Hematopoietic multipotent progenitor cell treated with erythropoietin and hydrocortisone succinate and interleukin-3 and kit ligand, for 15 days (in vitro differentiated cells): Measurements from ENCODE around the gene ZNF398.
"Not testable (repeated sequence)": the region's sequence is repeated elsewhere in the genome, so short reads cannot be mapped to it uniquely, and the experiment has no call there.

Source experiments
- DNase-seq: peaks from one replicate; pipeline ENCODE4 v3.0.0-alpha.2; 2015; ENCODE audit warnings: low spot score

Gene ZNF398, protein sequence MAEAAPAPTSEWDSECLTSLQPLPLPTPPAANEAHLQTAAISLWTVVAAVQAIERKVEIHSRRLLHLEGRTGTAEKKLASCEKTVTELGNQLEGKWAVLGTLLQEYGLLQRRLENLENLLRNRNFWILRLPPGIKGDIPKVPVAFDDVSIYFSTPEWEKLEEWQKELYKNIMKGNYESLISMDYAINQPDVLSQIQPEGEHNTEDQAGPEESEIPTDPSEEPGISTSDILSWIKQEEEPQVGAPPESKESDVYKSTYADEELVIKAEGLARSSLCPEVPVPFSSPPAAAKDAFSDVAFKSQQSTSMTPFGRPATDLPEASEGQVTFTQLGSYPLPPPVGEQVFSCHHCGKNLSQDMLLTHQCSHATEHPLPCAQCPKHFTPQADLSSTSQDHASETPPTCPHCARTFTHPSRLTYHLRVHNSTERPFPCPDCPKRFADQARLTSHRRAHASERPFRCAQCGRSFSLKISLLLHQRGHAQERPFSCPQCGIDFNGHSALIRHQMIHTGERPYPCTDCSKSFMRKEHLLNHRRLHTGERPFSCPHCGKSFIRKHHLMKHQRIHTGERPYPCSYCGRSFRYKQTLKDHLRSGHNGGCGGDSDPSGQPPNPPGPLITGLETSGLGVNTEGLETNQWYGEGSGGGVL

DNA sequence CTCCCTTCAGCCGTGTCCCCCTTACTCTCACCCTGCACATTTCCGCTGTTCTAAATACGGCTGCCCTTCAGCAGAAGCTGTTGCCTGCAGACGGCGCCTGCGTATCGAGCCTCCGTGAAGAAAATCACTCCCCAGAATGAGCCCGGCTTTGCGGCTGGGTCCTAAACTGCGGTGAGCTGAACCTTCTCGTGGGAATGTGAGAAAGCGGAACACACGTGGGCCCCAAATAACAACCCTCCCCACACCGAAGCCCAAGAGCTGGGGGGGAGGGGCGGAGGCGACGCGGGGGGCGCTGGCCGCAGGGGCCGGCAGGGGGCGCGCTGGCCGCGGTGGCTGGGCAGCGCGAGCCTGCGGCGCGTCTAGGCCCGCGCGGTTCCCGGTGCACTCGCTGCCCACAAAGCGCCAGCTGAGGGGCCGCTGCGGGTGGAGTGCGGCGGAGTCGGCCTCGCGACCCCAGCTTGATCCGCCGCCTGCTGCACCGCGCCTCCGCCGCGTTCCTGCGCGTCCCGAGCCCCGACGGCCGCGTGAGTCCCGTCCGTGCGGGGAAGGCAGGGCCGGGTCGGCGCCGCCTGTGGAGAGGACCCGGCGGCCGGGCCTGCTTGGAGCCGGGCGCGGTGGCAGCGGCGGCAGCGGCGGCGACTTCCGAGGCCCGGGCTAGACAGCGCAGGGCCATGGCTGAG lies at the start of gene ZNF398:
ZNF398 (plus strand) TSS at position 382 of the 680 bp plus-strand sequence; CDS start at position 672, 290 bp downstream.
- DNase-seq: peak; percentile 84

DNA sequence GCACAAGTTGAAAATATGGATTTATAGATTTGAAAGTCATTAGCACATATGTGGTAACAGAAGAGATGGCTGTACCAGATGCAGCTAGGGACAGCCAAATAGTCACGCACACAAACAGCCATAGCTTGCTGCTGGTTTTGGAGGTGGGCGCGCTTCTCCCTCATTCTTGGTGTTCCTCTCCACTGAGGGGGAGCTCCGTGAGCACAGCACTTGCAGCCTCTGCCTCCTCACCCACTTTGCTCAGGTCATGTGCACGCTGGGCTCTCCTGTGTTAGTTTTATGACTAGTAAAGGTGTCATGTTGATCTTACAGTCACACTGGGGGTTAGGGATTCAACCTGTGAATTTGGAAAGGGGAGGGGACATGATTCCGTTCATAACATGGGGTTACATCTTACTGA lies 48.2 kb upstream of the ZNF398 start:
- DNase-seq: no peak

DNA sequence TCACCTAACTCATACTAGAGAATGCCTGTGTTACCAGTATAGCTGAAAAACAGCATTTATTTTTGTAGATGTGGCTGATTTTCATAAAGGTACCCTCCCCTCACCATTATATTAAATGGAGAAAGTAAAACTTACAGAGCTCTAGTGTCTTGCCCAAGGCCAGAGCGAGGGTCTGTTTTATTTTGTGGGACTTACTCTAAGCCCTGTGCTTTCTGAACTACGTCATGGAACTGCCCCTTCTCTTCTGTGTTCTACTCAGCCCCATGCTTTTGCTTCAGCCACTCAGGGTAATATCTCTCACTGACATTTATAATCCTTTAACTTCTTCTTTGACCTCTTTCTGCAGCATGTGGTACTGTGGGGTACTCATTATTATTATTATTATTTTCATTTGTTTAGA lies 46.4 kb upstream of the ZNF398 start:
- no peak for DNase-seq

DNA sequence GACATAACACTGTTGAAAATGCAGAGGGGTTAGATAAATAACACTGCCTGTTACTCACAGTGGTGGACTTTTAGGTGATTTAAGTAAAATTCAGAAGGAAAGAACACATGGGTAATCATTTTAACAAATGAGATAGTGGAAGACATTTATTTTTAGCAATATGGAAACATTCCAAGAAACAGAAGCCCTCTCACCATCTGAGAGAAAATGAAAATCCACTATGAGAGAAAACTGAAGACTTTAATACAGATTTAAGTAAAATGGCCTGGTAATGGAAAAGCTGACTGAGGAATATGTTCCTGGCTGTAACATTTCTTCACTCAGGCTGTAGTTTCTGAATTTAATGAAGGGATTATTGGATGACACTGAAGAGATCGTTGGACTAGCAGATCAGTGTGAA lies 44.6 kb upstream of the ZNF398 start:
- DNase-seq: no peak

DNA sequence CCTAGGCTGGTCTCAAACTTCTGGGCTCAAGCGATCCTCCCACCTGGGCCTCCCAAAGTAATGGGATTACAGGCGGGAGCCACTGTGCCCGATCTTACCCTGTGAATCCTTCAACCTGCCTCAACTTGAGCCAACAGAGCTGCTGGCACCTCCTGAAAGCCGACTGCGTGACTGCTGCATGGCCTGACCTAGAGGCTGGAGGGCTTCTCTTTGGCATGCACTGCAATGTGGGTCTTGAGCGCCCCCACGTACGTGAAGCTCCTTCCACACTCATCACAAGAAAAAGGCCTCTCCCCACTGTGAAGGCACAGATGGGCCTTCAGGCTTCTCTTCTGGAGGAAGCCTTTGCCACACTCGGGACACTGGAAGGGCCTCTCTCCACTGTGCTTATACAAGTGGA lies 43.8 kb upstream of the ZNF398 start:
- DNase-seq: no peak

DNA sequence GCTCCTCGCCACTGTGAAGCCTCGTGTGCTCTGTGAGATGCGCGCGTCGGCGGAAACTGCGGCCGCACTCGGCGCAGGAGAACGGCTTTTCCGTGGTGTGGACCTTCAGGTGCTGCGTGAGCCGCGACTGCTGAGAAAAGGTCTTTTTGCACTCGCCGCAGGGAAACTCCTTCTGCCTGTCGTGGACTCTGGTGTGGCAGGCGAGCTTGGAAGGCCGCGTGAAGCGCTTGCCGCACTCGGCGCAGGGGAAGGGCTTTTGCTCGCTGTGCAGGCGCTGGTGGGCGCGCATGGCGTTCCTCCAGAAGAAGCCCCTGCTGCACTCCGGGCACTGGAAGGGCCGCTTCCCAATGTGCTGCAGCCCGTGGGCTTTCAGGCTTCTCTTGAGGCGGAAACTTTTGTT lies 43.0 kb upstream of the ZNF398 start:
- DNase-seq: no peak

DNA sequence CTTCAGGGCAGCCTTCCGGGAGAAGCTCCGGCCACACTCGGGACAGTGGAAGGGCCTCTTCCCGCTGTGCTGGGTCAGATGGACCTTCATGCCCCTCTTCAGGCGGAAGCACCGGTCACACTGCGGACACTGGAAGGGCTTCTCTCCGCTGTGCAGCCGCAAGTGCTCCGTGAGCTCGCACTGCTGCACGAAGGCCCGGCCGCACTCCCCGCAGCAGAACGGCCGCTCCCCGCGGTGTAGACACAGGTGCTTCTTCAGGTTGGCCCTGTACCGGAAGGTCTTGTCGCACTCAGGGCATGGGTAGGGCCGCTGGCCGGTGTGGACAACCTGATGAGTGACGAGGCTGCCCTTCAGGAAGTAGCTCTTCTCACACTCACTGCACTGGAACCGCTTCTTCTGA lies 42.5 kb upstream of the ZNF398 start:
- DNase-seq: no peak

DNA sequence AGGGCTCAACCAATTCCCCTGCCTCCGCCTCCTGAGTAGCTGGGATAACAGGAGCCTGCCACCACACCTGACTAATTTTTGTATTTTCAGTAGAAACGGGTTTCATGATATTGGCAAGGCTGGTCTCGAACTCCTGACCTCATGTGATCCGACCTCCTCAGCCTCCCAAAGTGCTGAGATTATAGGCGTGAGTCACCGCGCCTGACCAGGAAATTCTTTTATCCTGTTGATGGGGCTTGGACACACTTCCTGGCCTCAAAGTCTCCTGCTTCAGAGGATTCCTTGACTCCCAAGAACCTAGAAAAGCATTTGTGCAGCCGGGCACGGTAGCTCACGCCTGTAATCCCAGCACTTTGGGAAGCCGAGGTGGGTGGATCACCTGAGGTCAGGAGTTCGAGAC lies 37.3 kb upstream of the ZNF398 start:
- DNase-seq: no peak

DNA sequence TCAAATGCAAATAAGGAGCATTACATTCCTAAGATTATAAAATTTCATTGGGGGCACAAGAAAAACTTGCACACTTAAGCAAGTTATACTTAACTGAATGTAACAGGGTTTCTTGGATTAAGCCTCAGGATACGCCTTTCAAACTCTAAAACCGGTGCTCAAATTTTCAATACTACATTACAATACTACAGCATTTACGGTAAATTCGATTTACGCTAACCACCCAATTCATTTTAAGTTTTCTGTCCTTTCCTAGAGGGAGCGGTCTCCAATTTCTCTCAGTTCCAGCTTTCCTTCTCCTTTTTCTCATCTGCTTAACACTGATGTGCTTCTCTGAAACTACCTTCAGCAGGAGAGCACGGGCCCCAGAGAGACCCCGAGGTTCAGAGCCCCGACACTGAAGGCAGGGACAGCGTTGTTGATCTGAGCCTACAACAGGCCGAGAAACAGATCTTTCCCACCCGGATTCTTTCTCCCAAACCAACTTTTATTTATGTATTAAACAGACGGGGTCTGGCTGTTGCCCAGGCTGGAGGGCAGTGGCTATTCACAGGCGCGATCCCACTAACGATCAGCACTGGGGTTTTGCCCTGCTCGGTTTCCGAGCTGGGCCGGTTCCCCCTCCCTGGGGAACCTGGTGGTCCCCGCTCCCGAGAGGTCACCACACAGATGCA lies 21.9 kb upstream of the ZNF398 start:
- no peak for DNase-seq

DNA sequence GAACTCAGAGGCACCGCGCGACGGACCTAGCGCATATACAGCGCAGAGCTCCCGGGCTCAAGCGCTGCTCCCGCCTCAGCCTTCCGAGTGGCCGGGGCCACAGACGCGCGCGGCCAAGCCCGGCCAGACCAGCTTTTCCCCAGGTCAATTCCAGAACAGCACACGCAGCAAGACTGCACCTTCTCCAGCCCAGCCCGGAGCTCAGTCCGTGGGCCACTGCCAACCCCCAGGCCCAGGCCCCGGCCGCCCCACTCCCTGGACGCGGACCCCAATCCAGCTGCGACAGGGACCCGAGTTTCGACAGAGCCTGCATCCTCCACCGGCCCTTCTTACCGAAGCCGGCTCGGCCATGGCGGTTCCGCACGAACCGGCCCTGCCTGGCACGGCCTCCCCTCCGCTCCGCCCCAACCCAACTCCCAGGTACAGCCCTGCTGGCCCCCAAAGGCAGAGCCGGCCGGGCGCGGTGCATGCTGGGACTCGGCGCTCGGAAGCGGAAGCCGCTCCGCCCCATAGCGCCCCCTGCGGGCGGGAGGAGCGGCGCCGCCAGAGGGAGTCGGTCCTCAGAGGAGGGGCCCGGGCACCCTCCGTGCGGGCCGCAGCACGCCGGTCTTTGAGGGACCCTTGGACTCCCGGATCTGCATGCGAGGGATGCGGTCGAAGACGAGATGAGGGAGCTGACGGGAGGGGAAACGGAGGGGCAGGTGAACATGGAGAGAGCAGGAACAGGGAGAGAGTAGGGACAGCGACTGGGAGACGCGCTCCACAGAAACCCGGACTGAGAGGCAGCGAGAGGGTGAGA lies 21.2 kb upstream of the ZNF398 start, which contains the start of gene ZNF425:
ZNF425 (minus strand) TSS at position 462 of the 799 bp plus-strand sequence; CDS start at position 351, 111 bp downstream.
- DNase-seq: peak; percentile 93

DNA sequence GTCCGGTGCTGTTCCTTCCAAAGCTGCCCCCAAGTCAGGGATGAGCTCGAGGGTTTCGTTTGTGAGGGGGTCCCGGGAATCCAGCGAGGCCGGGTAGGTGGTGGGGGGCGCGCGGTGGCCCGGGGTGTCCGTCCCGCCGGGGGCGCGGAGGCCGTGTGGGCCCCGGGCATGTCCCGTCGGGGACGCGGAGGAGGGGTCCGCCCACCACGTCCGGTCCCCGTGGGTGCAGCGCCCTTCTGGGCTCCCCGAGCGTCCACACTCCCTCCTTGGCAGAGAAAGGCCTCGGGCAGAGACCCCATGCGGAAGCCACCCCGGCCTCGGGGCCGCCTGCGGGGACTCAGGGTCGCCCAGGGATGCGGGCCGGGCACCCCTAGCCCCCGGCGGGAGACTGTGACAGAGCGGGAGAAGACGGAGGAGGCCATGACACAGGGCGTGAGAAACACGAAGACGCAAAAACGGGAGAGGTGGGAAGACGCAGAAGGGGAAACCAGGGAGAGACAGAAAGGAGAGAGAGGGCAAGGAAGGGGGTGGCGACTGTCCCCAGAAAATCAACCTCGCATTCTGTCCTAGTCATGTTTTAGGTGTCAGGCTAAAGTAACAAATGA lies 20.5 kb upstream of the ZNF398 start:
- peak; percentile 26 for DNase-seq

DNA sequence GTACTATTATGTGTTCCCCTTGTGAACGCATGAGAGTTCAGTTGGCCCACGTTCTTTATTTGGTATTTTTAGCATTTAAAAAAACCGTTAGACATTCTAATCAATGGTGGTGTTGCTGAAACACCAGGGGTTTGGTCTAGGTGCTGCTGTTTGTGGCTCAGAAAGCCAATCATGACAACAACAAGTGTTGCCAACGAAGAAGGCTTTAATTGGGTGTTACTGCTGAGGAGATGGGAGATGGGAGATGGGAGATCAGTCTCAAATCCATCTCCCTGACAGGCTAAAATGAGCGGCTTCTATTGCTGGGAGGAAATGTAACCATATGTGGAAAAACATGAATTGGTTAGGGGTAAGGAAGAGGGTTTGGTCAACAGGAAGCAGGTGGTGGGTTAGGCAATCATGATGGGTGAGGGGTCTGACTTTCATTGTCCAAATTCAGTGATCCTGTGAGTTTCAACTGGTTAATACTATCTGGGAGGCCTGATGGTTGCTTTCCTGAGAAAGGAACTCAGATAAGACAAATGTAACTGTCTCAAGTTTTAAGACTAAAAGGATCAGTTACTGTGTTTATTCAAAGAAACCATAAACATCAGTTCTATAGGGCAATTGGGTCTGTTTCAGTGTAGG lies 16.6 kb upstream of the ZNF398 start:
- no peak for DNase-seq

DNA sequence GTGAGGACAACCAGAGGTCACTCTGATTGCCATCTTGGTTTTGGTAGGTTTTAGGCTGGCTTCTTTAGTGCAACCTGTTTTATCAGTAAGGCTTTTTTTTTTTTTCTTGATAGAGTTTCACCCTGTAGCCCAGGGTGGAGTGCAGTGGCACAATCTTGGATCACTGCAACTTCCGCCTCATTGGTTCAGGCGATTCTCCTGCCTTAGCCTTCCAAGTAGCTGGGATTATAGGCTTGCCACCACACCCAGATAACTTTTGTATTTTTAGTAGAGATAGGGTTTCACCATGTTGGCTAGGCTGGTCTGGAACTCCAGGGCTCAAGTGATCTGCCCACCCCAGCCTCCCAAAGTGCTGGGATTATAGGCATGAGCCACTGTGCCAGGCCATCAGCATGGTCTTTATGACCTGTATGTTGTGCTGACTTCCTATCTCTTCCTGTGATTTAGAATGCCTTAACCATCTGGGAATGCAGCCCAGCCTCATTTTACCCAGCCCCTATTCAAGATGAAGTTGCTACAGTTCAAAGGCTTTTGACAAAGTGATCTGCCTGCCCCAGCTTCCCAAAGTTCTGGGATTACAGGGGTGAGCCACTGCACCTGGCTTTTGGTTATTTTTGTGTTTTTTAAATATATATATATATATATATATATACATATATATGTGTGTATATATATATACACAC lies 14.1 kb upstream of the ZNF398 start:
- DNase-seq: no peak

DNA sequence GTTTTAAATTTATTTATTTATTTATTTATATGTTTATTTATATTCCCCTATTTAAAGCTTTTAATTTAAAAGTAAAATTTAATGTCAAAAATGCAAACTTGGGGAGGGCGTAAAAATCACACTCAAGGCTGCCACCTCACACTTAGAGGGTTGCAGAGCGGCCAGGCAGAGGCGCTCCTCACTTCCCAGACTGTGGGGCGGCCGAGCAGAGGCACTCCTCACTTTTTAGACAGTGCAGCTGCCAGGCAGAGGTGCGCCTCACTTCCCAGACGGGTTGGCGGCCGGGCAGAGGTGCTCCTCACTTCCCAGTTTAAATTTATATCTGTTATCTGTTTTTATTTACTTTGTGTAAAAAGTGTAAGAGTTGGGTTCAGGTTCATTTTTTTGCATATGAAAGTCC lies 11.1 kb upstream of the ZNF398 start:
- DNase-seq: no peak

DNA sequence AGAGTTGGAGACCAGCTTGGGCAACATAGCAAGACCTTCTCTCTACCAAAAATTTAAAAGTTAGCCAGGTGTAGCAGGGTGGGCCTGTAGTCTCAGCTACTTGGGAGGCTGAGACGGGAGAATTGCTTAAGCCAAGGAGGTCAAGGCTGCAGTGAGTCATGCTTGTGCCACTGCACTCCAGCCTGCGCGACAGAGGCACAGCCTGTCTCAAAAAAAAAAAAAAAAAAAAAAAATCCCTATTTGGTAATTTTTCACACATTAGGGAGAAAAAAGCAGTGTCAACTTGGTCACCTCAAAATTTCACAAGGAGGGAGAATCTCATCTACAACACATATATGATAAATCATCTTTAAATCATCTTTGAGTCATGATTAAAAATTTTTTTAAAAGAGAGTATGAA lies 6.4 kb upstream of the ZNF398 start:
- no peak for DNase-seq

DNA sequence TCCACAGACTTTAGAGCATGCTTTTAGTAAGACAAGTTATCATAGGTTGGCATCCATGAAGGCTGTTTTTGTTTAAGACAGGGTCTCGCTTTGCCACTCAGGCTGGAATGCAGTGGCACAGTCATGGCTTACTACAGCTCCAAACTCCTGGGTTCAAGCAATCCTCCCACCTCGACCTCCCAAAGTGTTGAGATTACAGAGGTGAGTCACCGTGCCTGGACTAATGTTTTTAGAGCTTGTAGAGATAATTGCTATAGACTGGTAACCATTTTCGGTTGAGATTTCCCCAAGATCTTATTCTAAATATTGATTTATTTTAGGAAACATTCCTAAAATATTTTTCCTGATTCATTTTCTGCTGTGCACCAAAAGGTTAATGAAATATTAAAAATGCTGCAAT lies 5.4 kb upstream of the ZNF398 start:
- no peak for DNase-seq

DNA sequence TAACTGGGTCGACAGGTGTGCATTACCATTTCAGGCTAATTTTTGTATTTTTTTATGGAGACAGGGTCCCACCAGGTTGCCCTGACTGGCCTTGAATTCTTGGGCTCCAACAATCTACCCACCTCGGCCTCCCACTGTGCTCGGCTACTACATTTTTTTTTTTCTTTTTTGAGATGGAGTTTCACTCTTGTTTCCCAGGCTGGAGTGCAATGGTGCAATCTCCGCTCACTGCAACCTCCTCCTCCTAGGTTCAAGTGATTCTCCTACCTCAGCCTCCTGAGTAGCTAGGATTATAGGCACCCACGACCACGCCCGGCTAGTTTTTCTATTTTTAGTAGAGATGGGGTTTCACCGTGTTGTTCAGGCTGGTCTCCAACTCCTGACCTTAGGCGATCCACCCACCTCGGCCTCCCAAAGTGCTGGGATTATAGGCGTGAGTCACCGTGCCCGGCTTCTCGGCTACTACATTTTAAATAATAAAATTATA lies 2.8 kb upstream of the ZNF398 start:
- not testable (repeated sequence) for DNase-seq

DNA sequence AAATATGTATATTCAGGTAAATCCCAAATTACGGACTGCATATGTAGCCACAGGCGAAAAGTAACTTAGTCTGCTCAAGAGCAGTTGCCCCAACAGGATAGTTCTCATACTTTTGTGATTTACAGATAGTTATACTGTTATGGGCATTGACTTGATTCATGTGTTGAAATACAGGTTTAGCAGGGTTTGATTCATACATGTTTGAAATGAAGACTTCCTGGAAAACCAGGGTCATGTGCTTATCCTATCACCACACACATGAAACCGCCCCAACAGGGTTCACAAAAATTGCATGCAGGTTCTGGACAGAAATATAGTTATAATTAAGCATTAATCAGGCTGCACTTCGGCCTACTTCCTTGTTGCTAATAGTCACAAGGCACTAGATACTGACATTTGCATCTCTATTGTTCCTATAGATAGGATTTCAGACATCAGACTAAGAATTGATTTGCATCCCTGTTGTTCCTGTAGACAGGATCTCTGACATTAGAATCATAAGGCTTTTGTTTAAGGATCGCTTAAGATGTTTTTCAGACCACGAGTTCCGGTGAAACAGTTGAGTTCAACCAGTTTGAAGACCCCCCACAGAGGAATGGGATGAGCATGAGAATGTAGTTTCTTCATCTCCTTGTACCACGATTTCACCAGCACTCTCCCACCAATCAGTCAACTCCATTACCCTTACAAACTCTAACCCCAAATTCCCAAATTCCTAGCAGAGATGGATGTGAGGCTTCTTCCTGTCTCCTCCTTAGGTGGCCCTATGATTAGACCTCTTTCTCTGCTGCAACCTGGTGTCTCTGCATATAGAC lies 2.0 kb upstream of the ZNF398 start:
- peak; percentile 34 for DNase-seq
